ENCODE results near the gene RAB34. TPM values are rescaled to one million over a fixed set of nuclear protein-coding genes. Genes with fewer than 3 reads are reported as not detected.

Gene RAB34
- total and polyA plus RNA-seq, 2 donors (not counting 1 experiment from before 2014, with no cell fraction given), result 17.1 to 18.0 TPM

- no peak overlapping the region for H3K9ac ChIP-seq (ENCODE audit: low read length)
- H3K4me1 Mint-ChIP-seq, result no peaks in the 10 kb centered on the region
- ChIA-PET POLR2A (no interaction called here), CTCF (no interaction called here)
- H2AFZ ChIP-seq (ENCODE audit: insufficient read depth, low read depth, low read length, poor library complexity, severe bottlenecking), result no peak overlapping the region
- 96% methylated on average over 3 of the region's 4 CpGs for WGBS (ENCODE audit: insufficient coverage)
- no peak overlapping the region for H3K4me2 ChIP-seq (replicated peaks; ENCODE audit: low read depth, low read length, poor library complexity, severe bottlenecking)
- H3K4me1 ChIP-seq (ENCODE audit: control insufficient read depth in 2 of 2, insufficient read depth in 2 of 2, low read length in 2 of 2), result no peaks in the 10 kb centered on the region
- ATAC-seq (ENCODE audit: low read depth), result no peak
- H3K27me3 Mint-ChIP-seq, result no peaks in the 10 kb centered on the region
- H3K27ac Mint-ChIP-seq, result no peak overlapping the region
- no peaks in the 10 kb centered on the region for H3K9me3 Mint-ChIP-seq (ENCODE audit: insufficient read depth)
- DNase-seq, result no peak
- H3K9me3 ChIP-seq (ENCODE audit: control extremely low read depth in 1 of 3, control insufficient read depth in 2 of 3, insufficient read depth in 1 of 3, low read length in 2 of 3), result no peaks in the 10 kb centered on the region
- H4K20me1 ChIP-seq (ENCODE audit: control insufficient read depth, insufficient read depth, low read length, poor library complexity, severe bottlenecking), result peaks cover 7% of the 10 kb centered on the region
- no peak overlapping the region for H3K4me3 Mint-ChIP-seq
- intact Hi-C loops (cut with micrococcal nuclease), result no loop called here
- no peak for TF ChIP-seq EZH2 (IDR thresholded peaks at IDR 0.05; ENCODE audit: borderline replicate concordance, insufficient read depth, low read depth, low read length, poor library complexity, severe bottlenecking)
- TF ChIP-seq, protein P1, sequence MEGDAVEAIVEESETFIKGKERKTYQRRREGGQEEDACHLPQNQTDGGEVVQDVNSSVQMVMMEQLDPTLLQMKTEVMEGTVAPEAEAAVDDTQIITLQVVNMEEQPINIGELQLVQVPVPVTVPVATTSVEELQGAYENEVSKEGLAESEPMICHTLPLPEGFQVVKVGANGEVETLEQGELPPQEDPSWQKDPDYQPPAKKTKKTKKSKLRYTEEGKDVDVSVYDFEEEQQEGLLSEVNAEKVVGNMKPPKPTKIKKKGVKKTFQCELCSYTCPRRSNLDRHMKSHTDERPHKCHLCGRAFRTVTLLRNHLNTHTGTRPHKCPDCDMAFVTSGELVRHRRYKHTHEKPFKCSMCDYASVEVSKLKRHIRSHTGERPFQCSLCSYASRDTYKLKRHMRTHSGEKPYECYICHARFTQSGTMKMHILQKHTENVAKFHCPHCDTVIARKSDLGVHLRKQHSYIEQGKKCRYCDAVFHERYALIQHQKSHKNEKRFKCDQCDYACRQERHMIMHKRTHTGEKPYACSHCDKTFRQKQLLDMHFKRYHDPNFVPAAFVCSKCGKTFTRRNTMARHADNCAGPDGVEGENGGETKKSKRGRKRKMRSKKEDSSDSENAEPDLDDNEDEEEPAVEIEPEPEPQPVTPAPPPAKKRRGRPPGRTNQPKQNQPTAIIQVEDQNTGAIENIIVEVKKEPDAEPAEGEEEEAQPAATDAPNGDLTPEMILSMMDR (IDR thresholded peaks at IDR 0.05), result no peak
- H3K27ac ChIP-seq (ENCODE audit: low read length in 2 of 2), result no peak overlapping the region
- H3K79me2 ChIP-seq (ENCODE audit: control insufficient read depth, insufficient read depth, low read length), result no peaks in the 10 kb centered on the region
- peaks cover 21 to 96% of the 10 kb centered on the region in 2 experiments for H3K36me3 ChIP-seq (replicated peaks in 1 of 2; ENCODE audit: control extremely low read depth in 1 of 2, control insufficient read depth in 1 of 2, extremely low read depth in 1 of 2, insufficient read depth in 2 of 2, low read length in 1 of 2)
- H3K4me3 ChIP-seq (ENCODE audit: control extremely low read depth in 1 of 5, extremely low read depth in 1 of 5, insufficient read depth in 1 of 5, low read depth in 2 of 5, low read length in 4 of 5), result no peak overlapping the region
- no peaks in the 10 kb centered on the region for H3K27me3 ChIP-seq (replicated peaks in 1 of 4; ENCODE audit: control extremely low read depth in 1 of 4, control insufficient read depth in 3 of 4, insufficient read depth in 4 of 4, low read length in 3 of 4)
These were observed 31.4 kb downstream of the RAB34 start for GRCh38 chr17:28686296-28686695.

DNA sequence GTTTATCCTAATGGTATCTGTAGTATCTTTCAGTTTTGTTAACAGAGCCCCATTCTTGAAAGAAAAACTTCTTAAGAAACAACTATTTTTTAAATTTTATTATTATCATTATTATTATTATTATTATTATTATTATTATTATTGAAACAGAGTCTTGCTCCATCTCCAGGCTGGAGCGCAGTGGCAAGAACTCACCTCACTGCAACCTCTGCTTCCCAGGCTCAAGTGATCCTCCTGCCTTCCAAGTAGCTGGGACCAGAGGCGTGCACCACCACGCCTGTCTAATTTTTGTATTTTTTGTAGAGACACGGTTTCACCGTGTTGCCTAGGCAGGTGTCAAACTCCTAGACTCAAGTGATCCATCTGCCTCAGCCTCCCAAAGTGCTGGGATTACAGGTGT is 32.3 kb downstream of the RAB34 start:
- no peak overlapping the region for H3K4me2 ChIP-seq (replicated peaks; ENCODE audit: low read depth, low read length, poor library complexity, severe bottlenecking)
- no peaks in the 10 kb centered on the region for H3K27me3 Mint-ChIP-seq
- no peaks in the 10 kb centered on the region for H3K79me2 ChIP-seq (ENCODE audit: control insufficient read depth, insufficient read depth, low read length)
- no peak overlapping the region for H3K4me3 ChIP-seq (ENCODE audit: control extremely low read depth in 1 of 5, extremely low read depth in 1 of 5, insufficient read depth in 1 of 5, low read depth in 2 of 5, low read length in 4 of 5)
- H3K4me3 Mint-ChIP-seq, result no peak overlapping the region
- no peak overlapping the region for H3K27ac Mint-ChIP-seq
- H3K36me3 ChIP-seq (replicated peaks in 1 of 2; ENCODE audit: control extremely low read depth in 1 of 2, control insufficient read depth in 1 of 2, extremely low read depth in 1 of 2, insufficient read depth in 2 of 2, low read length in 1 of 2), result peaks cover 17 to 98% of the 10 kb centered on the region in 2 experiments
- H3K9me3 Mint-ChIP-seq (ENCODE audit: insufficient read depth), result no peaks in the 10 kb centered on the region
- CTCF ChIA-PET, result no interaction called here
- TF ChIP-seq, protein P1 (IDR thresholded peaks at IDR 0.05), result no peak
- TF ChIP-seq EZH2 (IDR thresholded peaks at IDR 0.05; ENCODE audit: borderline replicate concordance, insufficient read depth, low read depth, low read length, poor library complexity, severe bottlenecking), result no peak
- intact Hi-C loops (cut with micrococcal nuclease), result no loop called here
- no peaks in the 10 kb centered on the region for H3K9me3 ChIP-seq (ENCODE audit: control extremely low read depth in 1 of 3, control insufficient read depth in 2 of 3, insufficient read depth in 1 of 3, low read length in 2 of 3)
- no peak overlapping the region for H3K27ac ChIP-seq (ENCODE audit: low read length in 2 of 2)
- H3K9ac ChIP-seq (ENCODE audit: low read length), result no peak overlapping the region
- no peaks in the 10 kb centered on the region for H3K4me1 ChIP-seq (ENCODE audit: control insufficient read depth in 2 of 2, insufficient read depth in 2 of 2, low read length in 2 of 2)
- peaks cover 7% of the 10 kb centered on the region for H4K20me1 ChIP-seq (ENCODE audit: control insufficient read depth, insufficient read depth, low read length, poor library complexity, severe bottlenecking)
- POLR2A ChIA-PET, result no interaction called here
- no peaks in the 10 kb centered on the region for H3K27me3 ChIP-seq (replicated peaks in 1 of 4; ENCODE audit: control extremely low read depth in 1 of 4, control insufficient read depth in 3 of 4, insufficient read depth in 4 of 4, low read length in 3 of 4)
- no peak for DNase-seq
- H2AFZ ChIP-seq (ENCODE audit: insufficient read depth, low read depth, low read length, poor library complexity, severe bottlenecking), result no peak overlapping the region
- no peaks in the 10 kb centered on the region for H3K4me1 Mint-ChIP-seq
- WGBS (ENCODE audit: insufficient coverage), result 94% methylated on average over 3 of the region's 5 CpGs
- no peak for ATAC-seq (ENCODE audit: low read depth)
